Gastrocnemius medialis (tissue), 4 donors: ENCODE measurements around the gene MARCHF9.

Experiments used
- POLR2A ChIP-seq, 2 donors: fragments of 450-650 bp; IDR thresholded peaks; one replicate each; pipeline ENCODE4 v1.6.1; 2017; ENCODE audit warnings: antibody characterized with exemption in 2 of 2, mild to moderate bottlenecking in 2 of 2, moderate library complexity in 2 of 2
- TF ChIP-seq, protein P1 (sequence below), 5 experiments: fragments of 450-650 bp in 3 of 5; fragments of 200-600 bp in 2 of 5; sonication (generic) in 2 of 5; IDR thresholded peaks in 4 of 5; conservative IDR thresholded peaks in 1 of 5; 1 replicate in 4 of 5; 2 replicates in 1 of 5; pipeline ENCODE4 v1.5.1; 2016 to 2019; ENCODE audit warnings: antibody characterized with exemption in 5 of 5, mild to moderate bottlenecking in 3 of 5, moderate library complexity in 3 of 5

DNA sequence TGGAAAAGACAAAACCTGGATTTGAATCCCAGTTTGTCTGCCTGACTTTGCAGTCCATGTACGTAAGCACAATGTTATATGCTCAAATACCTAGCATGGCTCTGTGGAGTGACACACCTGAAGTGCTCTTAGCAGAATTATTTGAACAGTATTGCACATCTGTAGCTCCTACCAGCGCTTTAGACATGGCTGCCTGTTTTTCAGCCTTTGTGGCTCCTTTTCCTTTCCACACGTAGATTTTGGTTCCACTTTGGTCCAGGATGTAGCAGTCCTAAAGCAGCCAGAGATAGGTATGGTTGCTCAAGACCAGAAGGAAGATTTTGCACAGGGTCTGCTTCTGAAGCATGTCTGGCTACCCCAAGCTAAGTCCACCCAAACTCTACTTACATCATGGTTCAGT is 54.5 kb downstream of the MARCHF9 start:
- TF ChIP-seq, protein P1, sequence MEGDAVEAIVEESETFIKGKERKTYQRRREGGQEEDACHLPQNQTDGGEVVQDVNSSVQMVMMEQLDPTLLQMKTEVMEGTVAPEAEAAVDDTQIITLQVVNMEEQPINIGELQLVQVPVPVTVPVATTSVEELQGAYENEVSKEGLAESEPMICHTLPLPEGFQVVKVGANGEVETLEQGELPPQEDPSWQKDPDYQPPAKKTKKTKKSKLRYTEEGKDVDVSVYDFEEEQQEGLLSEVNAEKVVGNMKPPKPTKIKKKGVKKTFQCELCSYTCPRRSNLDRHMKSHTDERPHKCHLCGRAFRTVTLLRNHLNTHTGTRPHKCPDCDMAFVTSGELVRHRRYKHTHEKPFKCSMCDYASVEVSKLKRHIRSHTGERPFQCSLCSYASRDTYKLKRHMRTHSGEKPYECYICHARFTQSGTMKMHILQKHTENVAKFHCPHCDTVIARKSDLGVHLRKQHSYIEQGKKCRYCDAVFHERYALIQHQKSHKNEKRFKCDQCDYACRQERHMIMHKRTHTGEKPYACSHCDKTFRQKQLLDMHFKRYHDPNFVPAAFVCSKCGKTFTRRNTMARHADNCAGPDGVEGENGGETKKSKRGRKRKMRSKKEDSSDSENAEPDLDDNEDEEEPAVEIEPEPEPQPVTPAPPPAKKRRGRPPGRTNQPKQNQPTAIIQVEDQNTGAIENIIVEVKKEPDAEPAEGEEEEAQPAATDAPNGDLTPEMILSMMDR (IDR thresholded peaks at IDR 0.05 in 4 of 5, conservative IDR thresholded peaks at IDR 0.05 in 1 of 5): no peak
- no peak for TF ChIP-seq POLR2A (IDR thresholded peaks at IDR 0.05)
